HepG2 (cell line): ENCODE measurements around the gene SSH3.

ENCODE experiments used
- ARID2 ChIP-seq: sonication (generic); formaldehyde crosslinking; IDR thresholded peaks from 2 replicates; pipeline ENCODE4 v1.8.1; 2022; ENCODE audit warnings: mild to moderate bottlenecking, missing genetic modification reagents, borderline replicate concordance
- ATF5 ChIP-seq: sonication (generic); formaldehyde crosslinking; IDR thresholded peaks from 2 replicates; pipeline ENCODE4 v1.4.0; 2020; ENCODE audit warnings: mild to moderate bottlenecking, low read depth, missing genetic modification reagents
- CREB1 ChIP-seq, 2 experiments: fragments of 450-650 bp in 1 of 2; IDR thresholded peaks; 2 replicates each; pipeline ENCODE4 v1.6.1; 2016 to 2017; ENCODE audit warnings: control low read depth in 1 of 2, mild to moderate bottlenecking in 1 of 2, missing compliant biosample characterization in 1 of 2, missing genetic modification characterization in 1 of 2
- CTCF ChIP-seq: sonication (generic); formaldehyde crosslinking; IDR thresholded peaks from 2 replicates; pipeline ENCODE4 v1.5.0; 2020; ENCODE audit warnings: mild to moderate bottlenecking, missing genetic modification reagents, moderate library complexity
- FIP1L1 ChIP-seq: fragments of 200-400 bp; formaldehyde crosslinking; IDR thresholded peaks from 2 replicates; pipeline ENCODE4 v1.6.1; 2018; ENCODE audit warnings: low read depth, mild to moderate bottlenecking, low read length, moderate library complexity, borderline replicate concordance; ENCODE audit not compliant: insufficient read depth
- HDAC2 ChIP-seq: sonication (generic); formaldehyde crosslinking; IDR thresholded peaks from 2 replicates; pipeline ENCODE4 v1.4.0; 2020; ENCODE audit warnings: missing genetic modification reagents
- HNF4G ChIP-seq, 2 experiments: sonication (generic) in 1 of 2; formaldehyde crosslinking in 1 of 2; IDR thresholded peaks; 2 replicates each; pipeline versions ENCODE4 v1.4.0 to v1.6.1; 2011 to 2020; ENCODE audit warnings: borderline replicate concordance in 2 of 2, low read depth in 2 of 2, mild to moderate bottlenecking in 2 of 2, low read length in 1 of 2, missing genetic modification reagents in 1 of 2, moderate library complexity in 1 of 2
- NFRKB ChIP-seq: fragments of 450-650 bp; IDR thresholded peaks from 2 replicates; pipeline ENCODE4 v1.6.1; 2017
- POLR2A ChIP-seq, 2 experiments: IDR thresholded peaks; 2 replicates each; pipeline ENCODE4 v1.6.1; 2011; ENCODE audit warnings: low read depth in 2 of 2, low read length in 2 of 2, mild to moderate bottlenecking in 1 of 2, moderate library complexity in 1 of 2; ENCODE audit not compliant: insufficient read depth in 1 of 2
- XBP1 ChIP-seq: sonication (generic); formaldehyde crosslinking; IDR thresholded peaks from 2 replicates; pipeline ENCODE4 v1.5.0; 2020; ENCODE audit warnings: missing genetic modification reagents
- ZNF263 ChIP-seq: sonication (generic); formaldehyde crosslinking; IDR thresholded peaks from 2 replicates; pipeline ENCODE4 v1.4.0; 2020; ENCODE audit warnings: missing genetic modification reagents
- ZNF761 ChIP-seq: sonication (generic); formaldehyde crosslinking; conservative IDR thresholded peaks from 2 replicates; pipeline ENCODE4 v1.4.0; 2020; ENCODE audit warnings: mild to moderate bottlenecking, missing genetic modification reagents

- TF ChIP-seq NFRKB = no peak
- no peak for TF ChIP-seq ZNF761 (CRISPR knock-in tag)
- TF ChIP-seq ATF5 = no peak
- TF ChIP-seq CREB1 (IDR thresholded peaks at IDR 0.05) = no peak
- no peak for TF ChIP-seq CREB1 (CRISPR knock-in tag; IDR thresholded peaks at IDR 0.05)
- TF ChIP-seq ZNF263 (CRISPR knock-in tag) = no peak
- TF ChIP-seq HDAC2 (CRISPR knock-in tag) = no peak
- TF ChIP-seq CTCF = no peak
- TF ChIP-seq XBP1 (CRISPR knock-in tag) = no peak
- TF ChIP-seq FIP1L1 = no peak
- TF ChIP-seq POLR2A (IDR thresholded peaks at IDR 0.05; ENCODE audit: insufficient read depth in 1 of 2, low read depth in 2 of 2, low read length in 2 of 2) = no peak
- no peak for TF ChIP-seq ARID2 (CRISPR knock-in tag)
- no peak for TF ChIP-seq HNF4G (IDR thresholded peaks at IDR 0.05; ENCODE audit: borderline replicate concordance, low read depth, low read length)
- TF ChIP-seq HNF4G (CRISPR knock-in tag; IDR thresholded peaks at IDR 0.05; ENCODE audit: borderline replicate concordance, low read depth) = no peak
Observed at GRCh38 chr11:67313125-67313890, 10.0 kb downstream of the SSH3 start.
